IPS-11a (cell line): ENCODE results near the gene ZBTB24.

ENCODE experiments used
- H3K4me3 ChIP-seq: one replicate; pipeline ENCODE4 v1.5.1; 2013; ENCODE audit warnings: low read depth, low read length, control low read depth

The ZBTB24 gene

DNA sequence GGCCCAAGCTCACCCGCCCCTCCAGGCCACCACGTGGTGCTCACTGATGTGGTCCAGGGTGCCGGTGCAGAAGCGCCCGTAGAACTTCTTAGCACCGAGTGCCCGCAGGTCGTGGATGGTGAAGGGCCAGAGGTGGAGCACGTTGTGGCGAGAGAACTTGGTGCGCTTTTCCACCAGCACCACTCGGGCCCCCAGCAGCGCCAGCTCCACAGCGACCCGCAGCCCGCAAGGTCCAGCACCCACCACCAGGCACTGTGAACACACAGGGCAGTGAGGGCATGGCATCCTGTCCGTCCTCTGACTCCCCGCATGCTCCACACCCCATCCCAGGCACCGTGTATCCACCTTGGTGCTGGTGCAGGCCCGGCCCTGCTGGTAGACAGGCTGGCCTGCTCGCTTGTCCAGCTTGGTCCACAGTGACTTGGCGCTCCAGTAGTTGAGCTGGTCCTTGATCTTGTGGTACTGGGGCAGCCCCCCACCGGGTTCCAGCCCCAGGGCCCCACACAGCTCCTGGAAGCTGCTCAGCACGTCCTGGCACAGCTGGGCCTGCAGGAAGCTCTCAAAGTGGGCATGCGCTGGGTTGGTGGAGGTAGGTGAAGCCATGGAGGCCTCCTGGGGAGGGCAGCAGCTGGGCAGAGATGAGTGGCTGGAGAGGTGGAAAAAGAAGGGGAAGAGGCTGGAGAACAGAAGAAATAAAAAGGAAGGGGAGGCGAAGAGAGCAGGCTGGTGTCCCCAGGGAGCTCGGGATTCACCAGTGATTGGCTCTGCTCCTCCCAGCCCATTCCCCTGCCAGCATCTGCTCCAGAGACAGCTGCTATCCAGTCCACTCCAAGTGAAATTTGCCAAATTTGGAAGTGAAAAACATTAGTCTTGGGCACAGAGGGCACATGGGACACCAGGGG is 29.2 kb downstream of the ZBTB24 start:
- H3K4me3 ChIP-seq = no peak overlapping the region

DNA sequence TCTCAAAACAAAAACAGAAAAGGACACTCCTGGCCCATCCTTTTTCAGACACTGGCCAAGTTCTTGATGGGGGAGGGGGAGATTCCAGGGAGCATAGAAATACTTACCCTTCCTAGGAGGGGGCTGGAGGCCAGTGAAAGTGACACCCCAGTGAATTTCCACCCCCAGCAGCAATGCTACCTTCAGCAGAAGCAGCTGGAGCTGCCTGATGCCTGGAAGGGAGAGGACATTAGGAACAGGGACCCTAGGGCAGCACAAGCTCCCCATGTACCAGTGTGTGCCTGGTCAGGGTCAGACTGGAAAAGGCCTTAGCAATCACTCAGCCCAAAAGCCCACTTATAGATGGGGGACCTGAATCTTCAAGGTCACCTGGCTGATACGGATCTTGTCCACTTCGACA is 29.9 kb downstream of the ZBTB24 start:
- no peak overlapping the region for H3K4me3 ChIP-seq

DNA sequence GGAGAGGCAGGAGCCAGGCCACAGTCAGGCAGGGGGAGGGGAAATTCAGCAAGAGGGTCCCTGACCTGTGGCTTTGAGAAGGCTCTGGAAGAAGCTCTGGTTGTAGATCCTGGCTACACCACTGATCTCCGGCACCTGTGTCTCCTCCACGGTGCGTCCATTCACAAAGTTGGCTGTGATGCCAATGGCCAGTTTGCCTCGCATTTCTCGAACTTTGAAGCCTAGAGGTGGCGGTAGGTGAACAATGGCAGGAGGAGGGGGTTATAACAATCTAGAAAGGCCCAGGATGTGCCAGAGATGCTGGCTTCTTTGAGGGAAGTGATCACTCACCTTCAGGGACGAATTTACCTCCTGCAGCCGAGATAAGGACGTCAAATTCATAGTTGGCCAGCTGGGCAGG is 30.8 kb downstream of the ZBTB24 start:
- H3K4me3 ChIP-seq = no peak overlapping the region

DNA sequence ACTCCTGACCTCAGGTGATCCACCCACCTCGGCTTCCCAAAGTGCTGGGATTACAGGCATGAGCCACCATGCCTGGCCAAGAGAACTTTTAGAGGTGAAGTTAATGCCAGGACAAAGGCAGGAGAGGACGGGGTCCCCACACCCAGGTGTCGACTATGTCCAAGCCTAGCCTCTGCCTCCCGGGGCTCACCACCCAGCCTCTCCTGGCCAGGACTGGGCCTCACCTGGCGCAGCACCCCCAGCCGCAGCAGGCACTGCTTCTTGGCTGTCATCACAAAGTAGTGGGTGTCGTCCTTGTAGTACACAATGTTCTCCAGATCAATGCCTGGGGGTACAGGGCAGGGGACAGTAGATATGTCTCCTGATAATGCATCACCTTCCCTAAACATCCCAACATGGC is 31.6 kb downstream of the ZBTB24 start:
- H3K4me3 ChIP-seq = no peak overlapping the region

DNA sequence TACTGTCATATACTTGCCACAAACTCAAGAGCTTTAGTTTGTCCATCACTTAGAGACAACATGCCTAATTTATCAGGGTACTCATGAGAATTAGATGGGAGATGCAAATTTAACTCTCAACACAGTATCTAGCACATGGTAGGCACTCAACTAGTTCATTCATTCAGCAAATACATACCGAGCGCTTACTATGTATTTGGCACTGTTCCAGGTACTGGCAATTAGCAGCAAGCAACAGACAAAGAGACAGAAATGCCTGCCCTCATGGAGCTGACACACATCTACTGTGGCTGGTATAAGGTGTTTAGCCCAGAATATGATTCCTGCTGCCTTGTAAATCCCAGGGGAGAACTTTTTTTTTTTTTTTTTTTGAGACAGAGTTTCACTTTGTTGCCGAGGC is 32.2 kb downstream of the ZBTB24 start:
- no peak overlapping the region for H3K4me3 ChIP-seq

DNA sequence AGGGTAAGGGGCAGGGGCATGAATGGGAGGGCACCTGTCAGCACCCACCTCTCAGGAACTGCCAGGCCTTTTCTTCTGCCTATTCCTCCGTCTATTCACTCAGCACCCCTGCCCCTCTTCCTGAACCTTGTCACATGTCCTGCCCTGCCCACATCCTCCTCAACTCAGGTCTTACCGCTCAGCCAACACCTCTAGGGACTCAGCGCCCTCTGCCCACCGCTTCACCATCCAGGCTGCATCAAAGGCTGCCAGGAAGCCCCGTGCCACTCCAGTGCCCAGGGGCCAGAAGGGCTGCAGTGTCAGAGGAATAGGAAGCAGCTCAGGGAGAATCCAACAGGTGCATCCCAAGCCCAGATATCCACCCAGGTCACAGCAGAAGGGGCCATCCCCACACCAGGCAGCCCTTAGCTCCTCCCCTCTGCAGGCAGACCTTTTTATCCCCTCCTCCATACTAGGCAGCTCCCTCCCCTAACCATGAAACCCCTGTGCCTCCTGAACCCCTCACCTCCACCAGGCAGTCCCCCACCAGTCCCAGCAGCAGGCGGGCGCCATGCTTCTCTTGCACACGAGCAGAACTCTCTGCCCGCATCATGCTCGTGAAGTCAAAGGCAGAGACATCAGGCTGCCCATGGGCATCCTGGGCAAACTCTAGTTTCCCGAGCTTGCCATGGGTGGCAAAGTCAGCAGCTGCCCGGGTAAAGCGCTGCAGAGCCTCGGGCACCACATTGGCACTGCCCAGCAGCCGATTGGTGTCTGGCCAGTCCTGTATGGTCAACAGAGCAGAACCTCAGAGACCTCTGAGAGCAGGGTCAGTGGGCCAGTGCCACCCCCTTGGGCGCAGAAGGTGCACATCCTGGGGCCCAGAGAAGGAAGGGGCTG is 33.0 kb downstream of the ZBTB24 start:
- no peak overlapping the region for H3K4me3 ChIP-seq

DNA sequence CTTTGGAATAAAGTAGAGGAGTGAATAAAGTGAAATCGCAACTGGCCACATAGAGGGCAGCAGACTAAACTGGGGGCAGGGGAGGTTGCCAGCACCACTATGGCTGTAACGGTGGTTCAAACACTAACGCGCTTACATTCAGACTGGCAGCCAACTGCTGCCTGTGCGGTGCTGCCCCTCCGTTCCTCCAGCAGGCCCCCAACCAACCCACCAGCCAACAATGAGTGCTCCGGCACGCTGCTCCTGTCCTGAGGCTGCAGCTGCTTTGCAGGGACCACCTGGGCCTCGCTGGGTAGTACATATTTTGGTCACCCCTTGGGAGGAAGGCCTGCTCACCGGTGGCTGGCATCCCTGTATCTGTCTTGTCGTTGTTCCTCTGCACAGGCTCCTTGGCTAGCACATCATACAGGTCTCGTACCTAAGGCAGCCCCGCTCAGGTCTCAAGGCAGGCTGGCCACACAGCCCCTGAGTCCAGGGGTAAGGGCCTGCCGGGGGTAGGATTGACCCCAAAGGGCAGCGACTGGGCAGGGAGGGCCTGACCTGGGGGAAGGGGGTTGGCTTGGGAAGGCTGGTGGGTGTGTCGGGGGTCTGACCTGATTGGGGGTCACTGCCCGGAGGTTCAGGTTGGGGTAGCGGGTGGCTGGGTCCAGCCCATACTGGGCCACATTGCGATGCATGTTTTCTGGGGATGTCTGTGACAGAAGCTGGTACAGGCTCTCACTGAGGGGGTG is 33.8 kb downstream of the ZBTB24 start:
- H3K4me3 ChIP-seq = no peak overlapping the region

DNA sequence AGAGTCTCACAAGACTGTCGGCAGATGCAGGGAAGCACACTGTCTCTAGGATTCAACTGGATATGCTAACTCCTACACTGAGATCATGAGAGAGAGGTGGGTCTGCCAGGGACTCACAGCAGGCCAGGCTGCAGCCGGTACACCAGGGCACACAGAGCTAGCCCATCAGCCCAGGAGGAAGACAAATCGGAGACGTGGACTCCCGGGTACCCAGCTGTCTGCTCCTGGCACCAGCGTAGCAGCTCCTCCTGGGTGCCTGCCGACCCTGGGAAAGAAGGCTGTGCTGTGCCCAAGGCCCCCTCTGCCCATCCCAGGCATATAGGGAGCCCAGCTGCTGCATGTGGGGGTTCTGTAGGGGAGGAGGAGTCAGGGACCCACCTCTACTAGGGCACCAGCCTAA is 34.4 kb downstream of the ZBTB24 start:
- H3K4me3 ChIP-seq = no peak overlapping the region

DNA sequence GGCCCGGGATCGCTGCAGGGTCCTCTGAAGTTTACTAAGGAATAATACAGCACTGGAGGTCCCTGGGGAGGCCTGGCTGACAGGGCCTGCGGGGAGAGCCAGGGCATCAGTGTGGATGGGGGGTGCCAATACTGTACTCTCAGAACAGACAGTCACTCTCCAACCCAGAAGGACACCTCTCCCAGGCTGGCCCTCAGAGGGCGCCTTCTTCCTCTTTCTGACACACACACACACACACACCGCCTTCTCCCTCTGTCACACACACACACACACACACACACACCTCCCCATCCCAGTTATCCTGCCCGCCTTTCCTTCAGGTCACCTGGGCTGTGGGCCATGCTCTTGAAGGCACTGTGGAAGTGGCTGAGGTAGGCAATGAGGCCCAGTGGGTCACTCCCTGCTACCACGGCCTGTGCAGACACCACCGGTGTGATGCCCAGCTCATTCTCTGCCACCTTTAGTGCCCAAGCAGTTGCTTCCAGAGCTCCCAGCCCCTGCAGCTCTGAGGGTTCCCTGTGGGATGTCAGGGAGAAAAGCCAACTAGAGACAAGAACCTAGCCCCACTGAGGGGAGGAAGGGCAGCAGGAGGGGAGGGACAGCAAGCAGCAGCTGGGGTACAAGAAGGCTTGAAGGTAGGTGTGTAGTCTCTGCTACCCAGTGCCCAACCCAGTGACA is 35.0 kb downstream of the ZBTB24 start:
- no peak overlapping the region for H3K4me3 ChIP-seq

DNA sequence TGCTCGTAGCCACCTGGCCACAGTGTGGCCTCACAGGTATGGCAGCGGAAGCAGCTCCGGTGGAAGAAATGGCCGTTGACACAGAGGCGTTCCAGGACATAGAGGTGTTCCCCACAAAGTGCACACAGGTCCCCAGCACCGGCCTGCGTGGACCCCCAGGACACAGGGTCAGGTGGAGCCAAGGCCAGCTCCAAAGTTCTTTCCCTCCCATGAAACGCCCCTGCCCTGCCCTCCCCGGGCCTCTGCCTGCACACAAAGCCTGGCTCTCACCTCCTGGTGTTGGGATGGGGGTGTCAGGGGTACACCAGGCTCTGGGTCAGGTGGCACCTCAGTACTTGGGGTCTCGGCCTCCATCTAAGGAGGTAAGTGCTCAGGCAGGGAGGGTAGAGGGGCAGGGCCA is 35.9 kb downstream of the ZBTB24 start:
- no peak overlapping the region for H3K4me3 ChIP-seq

DNA sequence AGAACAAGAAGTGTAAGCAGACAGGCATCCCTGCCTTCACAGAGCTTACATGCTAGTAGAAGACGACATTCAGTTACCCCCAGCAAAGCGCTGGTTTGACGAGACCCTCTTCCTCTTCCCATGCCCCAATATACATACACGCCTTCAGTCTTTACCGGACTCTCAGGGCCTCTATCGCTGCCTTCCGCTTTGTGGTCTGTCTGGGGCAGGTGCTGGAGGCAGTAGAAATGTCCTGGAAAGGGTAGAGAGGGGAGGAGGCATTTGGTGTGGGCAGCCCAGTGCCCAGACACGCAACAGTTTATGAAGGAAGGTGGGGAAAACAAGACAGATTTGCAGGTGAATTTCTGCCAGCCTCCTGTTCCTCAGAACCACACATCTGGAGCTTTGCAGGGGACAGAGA is 36.5 kb downstream of the ZBTB24 start:
- no peak overlapping the region for H3K4me3 ChIP-seq

DNA sequence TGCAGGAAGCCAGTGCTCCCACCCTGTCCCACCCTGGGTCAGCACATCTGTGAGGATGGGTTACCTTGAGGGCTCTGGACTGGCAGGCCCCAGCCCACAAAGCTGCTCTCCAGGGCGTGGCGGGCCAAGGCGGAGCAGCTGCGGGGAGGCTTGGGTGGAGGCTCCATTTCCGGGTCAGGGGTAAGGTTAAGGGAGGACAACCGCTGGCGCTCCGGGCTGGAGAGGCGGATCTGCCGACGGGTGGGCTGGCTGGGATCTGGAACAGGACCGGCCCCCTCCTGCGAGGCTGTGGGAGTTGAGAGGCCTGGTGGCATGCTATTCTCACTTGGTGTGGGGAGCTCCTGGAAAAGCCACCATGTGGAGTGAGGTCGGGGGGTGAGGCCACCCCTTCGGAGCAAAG is 36.9 kb downstream of the ZBTB24 start:
- no peak overlapping the region for H3K4me3 ChIP-seq

DNA sequence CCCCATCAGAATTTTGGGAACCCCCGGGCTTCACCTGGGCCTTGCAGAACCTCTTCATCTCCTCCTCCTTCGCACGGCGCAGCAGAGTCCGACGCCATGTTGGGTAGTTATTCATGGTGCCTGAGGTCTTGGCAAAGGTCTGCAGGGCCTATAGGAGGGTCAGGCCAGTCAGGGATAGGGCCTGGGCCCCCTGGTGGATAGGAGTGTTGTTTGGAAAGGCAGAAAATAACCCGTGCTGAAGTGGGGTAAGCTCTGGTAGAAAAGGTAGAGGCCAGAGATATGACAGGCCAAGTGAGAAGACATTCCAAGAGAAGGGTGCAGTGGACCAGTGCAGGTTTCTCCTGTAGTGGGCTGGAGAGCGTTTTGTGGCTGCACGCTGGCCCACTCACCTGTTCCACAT is 37.6 kb downstream of the ZBTB24 start:
- H3K4me3 ChIP-seq = no peak overlapping the region

DNA sequence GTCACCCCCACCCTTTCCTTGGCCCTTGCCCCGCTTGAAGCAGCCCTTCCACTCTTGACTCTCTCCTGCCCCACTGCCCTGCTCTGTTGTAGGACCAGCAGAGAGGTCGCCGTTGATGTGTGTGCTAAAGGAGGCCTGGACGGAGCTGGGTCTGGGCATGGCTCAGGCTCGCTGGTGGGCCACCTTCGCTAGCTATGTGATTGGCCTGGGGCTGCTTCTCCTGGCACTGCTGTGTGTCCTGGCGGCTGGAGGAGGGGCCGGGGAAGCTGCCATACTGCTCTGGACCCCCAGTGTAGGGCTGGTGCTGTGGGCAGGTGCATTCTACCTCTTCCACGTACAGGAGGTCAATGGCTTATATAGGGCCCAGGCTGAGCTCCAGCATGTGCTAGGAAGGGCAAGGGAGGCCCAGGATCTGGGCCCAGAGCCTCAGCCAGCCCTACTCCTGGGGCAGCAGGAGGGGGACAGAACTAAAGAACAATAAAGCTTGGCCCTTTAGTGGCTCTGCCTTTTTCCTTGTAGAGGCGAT is 39.5 kb downstream of the ZBTB24 start:
- no peak overlapping the region for H3K4me3 ChIP-seq

DNA sequence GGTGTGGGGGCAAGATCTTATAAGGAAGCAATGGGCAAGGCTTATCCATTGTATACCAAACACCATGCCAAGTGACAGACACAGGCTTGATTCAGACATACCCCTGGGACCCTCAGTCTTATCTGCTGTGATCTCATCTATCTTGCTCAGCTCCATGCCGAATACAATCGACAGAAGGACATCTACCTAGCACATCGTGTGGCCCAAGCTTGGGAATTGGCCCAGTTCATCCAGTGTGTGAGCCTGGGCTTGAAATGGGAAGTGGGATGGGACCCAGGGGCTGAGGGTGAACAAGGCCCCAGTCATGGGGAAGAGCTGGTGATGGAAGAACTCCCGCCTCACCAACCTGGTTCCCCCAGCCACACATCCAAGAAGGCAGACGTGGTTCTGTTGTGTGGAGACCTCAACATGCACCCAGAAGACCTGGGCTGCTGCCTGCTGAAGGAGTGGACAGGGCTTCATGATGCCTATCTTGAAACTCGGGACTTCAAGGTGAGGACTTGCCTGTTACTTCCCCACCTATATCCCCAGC is 40.6 kb downstream of the ZBTB24 start:
- H3K4me3 ChIP-seq = no peak overlapping the region

DNA sequence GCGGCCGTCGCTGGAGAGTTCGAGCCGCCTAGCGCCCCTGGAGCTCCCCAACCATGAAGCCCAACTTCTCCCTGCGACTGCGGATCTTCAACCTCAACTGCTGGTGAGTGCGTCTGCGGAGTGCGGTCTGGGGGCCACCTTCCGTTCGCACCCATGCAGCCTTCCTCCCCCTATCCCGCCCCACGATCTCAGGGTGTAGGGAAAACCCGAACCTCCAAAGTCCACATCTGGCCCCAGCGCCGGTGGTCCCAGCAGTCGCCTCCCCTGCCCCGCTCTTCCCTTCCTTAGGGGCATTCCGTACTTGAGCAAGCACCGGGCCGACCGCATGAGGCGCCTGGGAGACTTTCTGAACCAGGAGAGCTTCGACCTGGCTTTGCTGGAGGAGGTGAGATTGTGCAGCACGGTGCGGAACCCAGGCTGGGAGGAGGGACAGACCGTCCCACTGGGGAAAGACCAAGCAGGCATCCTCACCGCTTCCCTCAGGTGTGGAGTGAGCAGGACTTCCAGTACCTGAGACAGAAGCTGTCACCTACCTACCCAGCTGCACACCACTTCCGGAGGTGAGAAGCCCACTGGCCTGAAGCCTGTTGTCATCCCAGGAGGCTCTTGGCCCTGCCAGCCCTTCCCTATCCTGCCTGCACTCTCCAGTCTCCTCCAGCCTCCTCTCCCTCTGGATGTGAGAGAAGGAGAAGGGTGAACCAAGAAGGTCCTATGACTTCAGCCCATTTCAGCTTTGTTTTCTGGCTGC is 41.8 kb downstream of the ZBTB24 start:
- H3K4me3 ChIP-seq = peak overlapping the region; percentile 84

DNA sequence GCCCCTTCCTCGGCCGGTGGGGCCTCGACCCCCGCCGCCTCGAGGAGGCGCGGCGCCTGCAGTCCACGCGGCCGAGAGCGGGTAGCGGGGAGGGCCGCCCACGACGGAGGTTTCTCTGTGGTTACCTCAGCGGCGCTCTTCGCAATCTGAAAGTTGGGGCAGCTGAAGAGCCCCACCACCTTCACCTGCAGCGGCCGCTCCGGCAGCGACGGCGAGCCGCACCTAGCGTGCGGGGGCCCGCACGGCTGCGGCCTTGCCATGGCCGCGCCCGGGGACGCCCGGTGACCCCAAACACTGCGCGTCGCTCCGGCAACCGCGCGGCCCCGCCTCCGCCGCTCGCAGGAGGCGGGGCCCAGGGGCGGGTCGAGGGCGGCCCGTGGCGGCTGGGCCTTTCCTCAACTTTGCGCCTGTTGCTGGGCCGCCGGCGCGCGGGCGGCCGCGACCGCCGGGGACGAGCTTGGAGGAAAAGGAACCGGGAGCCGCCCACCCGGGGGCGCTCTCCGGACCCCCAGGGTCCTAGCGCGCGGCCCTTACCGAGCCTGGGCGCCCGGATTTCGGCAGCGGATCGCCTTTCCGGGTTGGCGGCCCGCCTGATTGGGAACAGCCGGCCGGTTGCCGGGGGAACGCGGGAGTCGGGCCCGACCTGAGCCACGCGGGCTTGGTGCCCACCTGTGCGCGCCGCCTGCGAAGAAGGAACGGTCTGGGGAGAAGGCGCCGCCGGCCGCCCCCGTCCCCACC is 42.5 kb downstream of the ZBTB24 start, which contains the start of the genes PPIL6 and SMPD2:
Gene PPIL6 (minus strand): TSS at position 298 of the 738 bp plus-strand sequence. CDS start 38 bp downstream, at position 260.
Gene SMPD2 (plus strand): TSS at position 394 of the 738 bp plus-strand sequence. CDS start 398 bp downstream, outside the sequence.
- peak within 1 kb of the TSS; percentile 84 for H3K4me3 ChIP-seq

DNA sequence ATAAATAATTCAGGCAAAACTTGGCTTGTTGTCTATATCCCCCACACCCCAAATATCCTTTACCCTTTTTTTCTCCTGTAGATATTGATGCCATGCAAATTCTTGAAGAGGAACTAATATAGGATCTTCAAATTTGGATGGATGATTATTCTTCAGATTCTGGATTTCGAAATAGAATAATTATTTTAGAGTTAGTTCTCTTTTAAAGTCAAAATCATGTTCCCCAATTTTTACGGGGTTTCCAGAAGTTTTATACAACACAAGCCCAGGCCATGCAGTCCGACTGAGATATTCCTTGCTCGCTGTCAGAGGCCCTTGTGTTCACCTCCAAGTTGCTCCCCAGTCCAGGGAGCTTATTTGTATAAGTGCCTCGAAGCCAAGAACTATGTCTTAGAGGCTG is 47.0 kb downstream of the ZBTB24 start:
- H3K4me3 ChIP-seq = no peak overlapping the region

DNA sequence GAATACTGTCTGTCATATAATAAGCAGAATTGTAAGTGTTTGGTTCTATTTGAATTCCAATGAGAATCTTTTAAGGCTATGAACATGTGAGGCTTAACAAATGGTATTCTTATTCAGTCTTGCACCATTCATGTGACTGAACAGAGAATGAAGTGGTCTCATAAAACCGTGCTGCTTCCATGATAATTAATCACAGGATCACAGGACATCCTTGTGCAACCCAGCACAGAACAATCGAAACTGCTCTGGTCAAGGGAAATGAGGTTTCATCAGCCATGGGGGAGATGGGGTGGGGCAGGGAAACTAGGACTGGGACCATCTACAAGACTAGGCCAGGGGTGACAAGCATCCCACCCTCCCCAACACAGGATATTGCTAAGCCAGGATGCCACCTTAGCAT is 48.6 kb downstream of the ZBTB24 start:
- no peak overlapping the region for H3K4me3 ChIP-seq
